H1 (cell line): ENCODE measurements around the gene CDC14B. TPM values are rescaled to one million over a fixed set of nuclear protein-coding genes. Genes with fewer than 3 reads are reported as not detected.

ENCODE experiments used
- CTCF ChIA-PET: fragments of 300-600 bp; sonication (Branson Sonifier 250); formaldehyde crosslinking; loops from one replicate; lab custom pipeline; 2021; ENCODE audit not compliant: partially characterized antibody; lab: Charles Lee
- POLR2A ChIA-PET: fragments of 300-600 bp; sonication (Branson Sonifier 250); formaldehyde crosslinking; loops from one replicate; lab custom pipeline; 2021; ENCODE audit warnings: inconsistent platforms; ENCODE audit not compliant: partially characterized antibody; lab: Charles Lee
- DNase-seq, 2 experiments: peaks; one replicate each; pipeline versions ENCODE4 v3.0.0 to v3.0.0-alpha.2; 2010 to 2022; ENCODE audit warnings: low spot score in 2 of 2, low read depth in 1 of 2, mixed read lengths in 1 of 2
- FAIRE-seq: peaks from 2 replicates; lab custom pipeline; 2011; peaks lifted over from hg19 to GRCh38; lab: Jason Lieb, UNC
- H2AFZ ChIP-seq: 2 replicates; pipeline ENCODE4 v1.8.1; 2012; ENCODE audit warnings: low read length, inconsistent platforms
- H2AK5ac ChIP-seq: 2 replicates; pipeline ENCODE4 v1.6.1; 2013; ENCODE audit warnings: low read depth, low read length
- H2BK120ac ChIP-seq: replicated peaks from 2 replicates; pipeline ENCODE3; 2013; ENCODE audit warnings: low read depth, low read length, inconsistent platforms
- H2BK12ac ChIP-seq: 2 replicates; pipeline ENCODE4 v1.6.1; 2013; ENCODE audit warnings: low read depth, low read length
- H2BK15ac ChIP-seq: 2 replicates; pipeline ENCODE4 v1.6.1; 2013; ENCODE audit warnings: low read length
- H2BK20ac ChIP-seq: 2 replicates; pipeline ENCODE4 v1.6.1; 2013; ENCODE audit warnings: low read length
- H2BK5ac ChIP-seq: 2 replicates; pipeline ENCODE4 v1.6.1; 2013; ENCODE audit warnings: low read depth, low read length
- H3K14ac ChIP-seq: 2 replicates; pipeline ENCODE4 v1.6.1; 2013; ENCODE audit warnings: inconsistent platforms; ENCODE audit not compliant: insufficient read length
- H3K18ac ChIP-seq: 2 replicates; pipeline ENCODE4 v1.6.1; 2013; ENCODE audit warnings: low read length; ENCODE audit errors: extremely low read depth
- H3K23ac ChIP-seq: 2 replicates; pipeline ENCODE4 v1.6.1; 2013; ENCODE audit warnings: inconsistent platforms; ENCODE audit not compliant: insufficient read length
- H3K23me2 ChIP-seq: 2 replicates; pipeline ENCODE4 v1.6.1; 2013; ENCODE audit warnings: low read depth, low read length
- H3K27ac ChIP-seq: 2 replicates; pipeline ENCODE4 v1.6.1; 2011; ENCODE audit warnings: low read depth, low read length, inconsistent platforms
- H3K27me3 ChIP-seq, 4 experiments: replicated peaks in 1 of 4; 1 replicate in 1 of 4; 2 replicates in 3 of 4; pipeline versions ENCODE4 v1.6.1 to v1.8.1; 2011 to 2013; ENCODE audit warnings: low read length in 3 of 4, mild to moderate bottlenecking in 3 of 4, inconsistent platforms in 2 of 4, mixed read lengths in 2 of 4, moderate library complexity in 1 of 4; ENCODE audit not compliant: control insufficient read depth in 3 of 4, insufficient read depth in 3 of 4; ENCODE audit errors: extremely low read depth in 1 of 4
- H3K36me3 ChIP-seq, 4 experiments: 2 replicates each; pipeline versions ENCODE4 v1.6.1 to v1.8.1; 2011 to 2013; ENCODE audit warnings: mild to moderate bottlenecking in 4 of 4, low read length in 3 of 4, moderate library complexity in 2 of 4, control low read depth in 1 of 4, inconsistent platforms in 1 of 4; ENCODE audit not compliant: insufficient read depth in 4 of 4, control insufficient read depth in 2 of 4
- H3K4ac ChIP-seq: replicated peaks from 2 replicates; pipeline ENCODE3; 2013; ENCODE audit warnings: low read length, low read depth, mixed read lengths, inconsistent platforms; ENCODE audit not compliant: insufficient read length
- H3K4me1 ChIP-seq, 4 experiments: replicated peaks in 1 of 4; 1 replicate in 1 of 4; 2 replicates in 3 of 4; pipeline versions ENCODE4 v1.6.1 to v1.8.1; 2011 to 2013; ENCODE audit warnings: low read length in 3 of 4, inconsistent platforms in 2 of 4, mixed read lengths in 1 of 4; ENCODE audit not compliant: insufficient read depth in 4 of 4, control insufficient read depth in 3 of 4
- H3K4me2 ChIP-seq, 2 experiments: 2 replicates each; pipeline versions ENCODE4 v1.6.1 to v1.8.1; 2011 to 2013; ENCODE audit warnings: low read depth in 2 of 2, low read length in 2 of 2, control low read depth in 1 of 2, inconsistent platforms in 1 of 2, mild to moderate bottlenecking in 1 of 2; ENCODE audit not compliant: insufficient read depth in 1 of 2
- H3K4me3 ChIP-seq, 4 experiments: fragments of 200-600, 300-600 bp in 1 of 4; sonication (generic), shearing (Covaris generic), sonication (Bioruptor Twin) in 1 of 4; 2 replicates each; pipeline versions ENCODE4 v1.5.1 to v1.8.1; 2011 to 2016; ENCODE audit warnings: low read length in 4 of 4, low read depth in 3 of 4, control low read depth in 2 of 4, inconsistent platforms in 2 of 4, mild to moderate bottlenecking in 2 of 4, mixed read lengths in 1 of 4, moderate library complexity in 1 of 4; ENCODE audit not compliant: insufficient read depth in 2 of 4; ENCODE audit errors: extremely low read depth in 1 of 4
- H3K56ac ChIP-seq: replicated peaks from 2 replicates; pipeline ENCODE3; 2013; ENCODE audit warnings: low read depth, mild to moderate bottlenecking, mixed read lengths, low read length, inconsistent platforms; ENCODE audit not compliant: insufficient read length
- H3K79me1 ChIP-seq: 2 replicates; pipeline ENCODE4 v1.6.1; 2013; ENCODE audit warnings: low read depth, low read length, control low read depth
- H3K79me2 ChIP-seq, 2 experiments: 2 replicates each; pipeline versions ENCODE4 v1.6.1 to v1.8.1; 2012 to 2013; ENCODE audit warnings: low read length in 2 of 2, mild to moderate bottlenecking in 2 of 2, inconsistent platforms in 1 of 2; ENCODE audit not compliant: insufficient read depth in 2 of 2, control insufficient read depth in 1 of 2
- H3K9ac ChIP-seq, 4 experiments: replicated peaks in 1 of 4; 1 replicate in 1 of 4; 2 replicates in 3 of 4; pipeline versions ENCODE4 v1.6.1 to v1.8.1; 2011 to 2013; ENCODE audit warnings: low read depth in 3 of 4, low read length in 3 of 4, control low read depth in 2 of 4, mild to moderate bottlenecking in 2 of 4, moderate library complexity in 2 of 4, inconsistent platforms in 1 of 4; ENCODE audit errors: extremely low read depth in 1 of 4
- H3K9me3 ChIP-seq, 2 experiments: 2 replicates each; pipeline versions ENCODE4 v1.6.1 to v1.8.1; 2012 to 2013; ENCODE audit warnings: mild to moderate bottlenecking in 2 of 2, moderate library complexity in 2 of 2, control low read depth in 1 of 2, inconsistent platforms in 1 of 2, low read depth in 1 of 2, low read length in 1 of 2, mixed read lengths in 1 of 2; ENCODE audit not compliant: insufficient read depth in 2 of 2
- H4K20me1 ChIP-seq, 2 experiments: replicated peaks in 1 of 2; 2 replicates each; pipeline versions ENCODE3 to v1.8.1; 2011 to 2013; ENCODE audit warnings: inconsistent platforms in 2 of 2, low read length in 2 of 2, mild to moderate bottlenecking in 1 of 2; ENCODE audit not compliant: insufficient read depth in 2 of 2, control insufficient read depth in 1 of 2
- H4K5ac ChIP-seq: 2 replicates; pipeline ENCODE4 v1.6.1; 2013; ENCODE audit warnings: low read length, low read depth, mixed read lengths, inconsistent platforms; ENCODE audit not compliant: insufficient read length
- H4K8ac ChIP-seq: 2 replicates; pipeline ENCODE4 v1.8.0; 2013; ENCODE audit warnings: mild to moderate bottlenecking, moderate library complexity, low read length, inconsistent platforms; ENCODE audit not compliant: insufficient read depth; ENCODE audit errors: extremely low read depth
- H4K91ac ChIP-seq: replicated peaks from 2 replicates; pipeline ENCODE3; 2013; ENCODE audit warnings: low read length, mixed read lengths, inconsistent platforms; ENCODE audit not compliant: insufficient read length
- JUN ChIP-seq: IDR thresholded peaks from 2 replicates; pipeline ENCODE4 v1.6.1; 2011; ENCODE audit warnings: low read depth, mild to moderate bottlenecking, improper control_type of control experiment, low read length
- KDM1A ChIP-seq: fragments of 200-600, 300-600 bp; sonication (generic); IDR thresholded peaks from 2 replicates; pipeline ENCODE4 v1.7.1; 2016; ENCODE audit warnings: mild to moderate bottlenecking, low read length, borderline replicate concordance
- POLR2A ChIP-seq, 2 experiments: IDR thresholded peaks; 1 replicate in 1 of 2; 2 replicates in 1 of 2; pipeline ENCODE4 v1.6.1; 2011; ENCODE audit warnings: low read depth in 2 of 2, low read length in 2 of 2, mild to moderate bottlenecking in 2 of 2; ENCODE audit errors: control extremely low read depth in 1 of 2
- RFX5 ChIP-seq: IDR thresholded peaks from 2 replicates; pipeline ENCODE4 v1.6.1; 2011; ENCODE audit warnings: low read depth, low read length, improper control_type of control experiment, borderline replicate concordance
- USF2 ChIP-seq: IDR thresholded peaks from 2 replicates; pipeline ENCODE4 v1.6.1; 2011; ENCODE audit warnings: low read length, improper control_type of control experiment
- WGBS, 2 experiments: shearing (Covaris generic) in 1 of 2; methylation state at CpG; one replicate each; pipeline versions ENCODE4 v1.1.6 to v1.1.7; 2013 to 2015; ENCODE audit warnings: low lambda C conversion rate in 2 of 2, mixed read lengths in 2 of 2, inconsistent platforms in 1 of 2, low coverage in 1 of 2, missing lambda C conversion rate in 1 of 2; ENCODE audit not compliant: insufficient replicate concordance in 2 of 2, insufficient coverage in 1 of 2, insufficient read length in 1 of 2; ENCODE audit errors: extremely low coverage in 1 of 2, missing lambda C conversion rate in 1 of 2; 5-methylcytosine and 5-hydroxymethylcytosine counted together
- polyA plus RNA-seq, 7 experiments: library from polyadenylated mRNA; depleted of rRNA in 3 of 7; stranded (reverse) in 5 of 7; unstranded in 2 of 7; fragments of >200 nt in 5 of 7; fragments of 200-250 nt in 2 of 7; gene quantifications; 1 replicate in 5 of 7; 2 replicates in 1 of 7; 4 replicates in 1 of 7; pipeline versions ENCODE4 v1.2.1 to v1.2.3, GENCODE V29; 2011 to 2013; ENCODE audit warnings: missing spikeins in 2 of 7, mixed read lengths in 2 of 7
- total RNA-seq: library from RNA; stranded (reverse); fragmentation: NEBNext Ultra II Directional; extraction: Animal tissue kit (Norgen Biotek cat#: 25700); gene quantifications from 2 replicates; pipeline ENCODE4 v1.2.1, GENCODE V29; 2021

The CDC14B gene
- total and polyA plus RNA-seq, 2 of the 8 experiments (the other 6 are each of a cell fraction or from before 2014, with no cell fraction given), result 17.2 to 44.6 TPM

- ChIA-PET CTCF (interaction anchor here (1.1 kb wide), 1 partner anchor 23 kb away, joined by 3 read pairs; no protein-coding TSS in a partner anchor), POLR2A (no interaction called here)
- Histone ChIP-seq H3K18ac (no peak overlapping the region), H4K8ac (no peak overlapping the region), H3K23ac (no peak overlapping the region), H3K4me2 (no peak overlapping the region), H4K20me1 (no peaks in the 10 kb centered on the region), H3K14ac (no peak overlapping the region), H2BK120ac (no peak overlapping the region), H2BK12ac (no peak overlapping the region), H2AFZ (no peak overlapping the region), H4K91ac (no peak overlapping the region), H3K9me3 (no peaks in the 10 kb centered on the region), H3K27ac (no peak overlapping the region), H3K27me3 (no peaks in the 10 kb centered on the region), H3K4me1 (no peaks in the 10 kb centered on the region), H2BK15ac (no peak overlapping the region), H3K79me1 (no peaks in the 10 kb centered on the region), H2AK5ac (no peak overlapping the region), H3K79me2 (no peaks in the 10 kb centered on the region; a peak in 1 of 4 replicates), H2BK5ac (no peak overlapping the region), H3K4ac (no peak overlapping the region), H2BK20ac (no peak overlapping the region), H3K36me3 (no peaks in the 10 kb centered on the region), H3K9ac (no peak overlapping the region), H3K4me3 (no peak overlapping the region), H3K56ac (no peak overlapping the region), H3K23me2 (no peaks in the 10 kb centered on the region), H4K5ac (no peak overlapping the region)
- DNase-seq (no peak), FAIRE-seq (no peak)
- 87% methylated on average over 19 of the region's 19 CpGs; no CpG with 5 or more reads in 1 of the 2 experiments for WGBS, 2 experiments
- TF ChIP-seq USF2 (no peak), POLR2A (IDR thresholded peaks at IDR 0.05; ENCODE audit: control extremely low read depth in 1 of 2, low read depth in 2 of 2, low read length in 2 of 2) (no peak), KDM1A (no peak), JUN (no peak), RFX5 (no peak)
These were observed 19.1 kb upstream of the CDC14B start for GRCh38 chr9:96638606-96639364.
